CD14-positive monocyte (primary cell): ENCODE data around the gene MAP3K20. TPM values are rescaled to one million over a fixed set of nuclear protein-coding genes. Genes with fewer than 3 reads are reported as not detected.

Source experiments
- DNase-seq, 3 donors: peaks; one replicate each; pipeline ENCODE4 v3.0.0-alpha.2; 2011 to 2022
- H2AFZ ChIP-seq: 2 replicates; pipeline ENCODE4 v1.6.0; 2012; ENCODE audit warnings: mild to moderate bottlenecking, low read depth, low read length, inconsistent platforms; ENCODE audit not compliant: insufficient read depth, poor library complexity, severe bottlenecking
- H3K27ac ChIP-seq, 2 donors: 1 replicate in 1 of 2; 2 replicates in 1 of 2; pipeline ENCODE4 v1.5.1; 2012 to 2013; ENCODE audit warnings: low read length in 2 of 2, control low read depth in 1 of 2, inconsistent platforms in 1 of 2, low read depth in 1 of 2, mild to moderate bottlenecking in 1 of 2
- H3K27me3 ChIP-seq, 2 donors: one replicate each; pipeline versions ENCODE4 v1.6.0 to v1.6.1; 2011 to 2013; ENCODE audit warnings: low read length in 2 of 2; ENCODE audit not compliant: control insufficient read depth in 2 of 2, insufficient read depth in 2 of 2
- H3K36me3 ChIP-seq, 2 donors: replicated peaks in 1 of 2; 1 replicate in 1 of 2; 2 replicates in 1 of 2; pipeline versions ENCODE4 v1.5.1 to v1.6.1; 2012 to 2013; ENCODE audit warnings: low read length in 2 of 2, control low read depth in 1 of 2, inconsistent platforms in 1 of 2, mild to moderate bottlenecking in 1 of 2; ENCODE audit not compliant: insufficient read depth in 2 of 2, control insufficient read depth in 1 of 2
- H3K4me1 ChIP-seq, 2 donors: 1 replicate in 1 of 2; 2 replicates in 1 of 2; pipeline versions ENCODE4 v1.5.1 to v1.6.1; 2012 to 2013; ENCODE audit warnings: low read length in 2 of 2, control low read depth in 1 of 2, inconsistent platforms in 1 of 2, mild to moderate bottlenecking in 1 of 2, moderate library complexity in 1 of 2; ENCODE audit not compliant: insufficient read depth in 2 of 2, control insufficient read depth in 1 of 2
- H3K4me2 ChIP-seq: replicated peaks from 2 replicates; pipeline ENCODE3; 2012; ENCODE audit warnings: low read length, moderate library complexity, mild to moderate bottlenecking; ENCODE audit not compliant: poor library complexity, severe bottlenecking; ENCODE audit errors: extremely low read depth
- H3K4me3 ChIP-seq, 3 experiments: fragments of 200-600 bp in 1 of 3; sonication (generic) in 1 of 3; replicated peaks in 1 of 3; 1 replicate in 2 of 3; 2 replicates in 1 of 3; pipeline ENCODE4 v1.5.1; 2011 to 2013; ENCODE audit warnings: low read length in 3 of 3, mild to moderate bottlenecking in 3 of 3, control low read depth in 2 of 3, low read depth in 2 of 3, inconsistent platforms in 1 of 3, moderate library complexity in 1 of 3
- H3K79me2 ChIP-seq: 2 replicates; pipeline ENCODE4 v1.6.0; 2012; ENCODE audit warnings: mild to moderate bottlenecking, control low read depth, inconsistent platforms, low read length, moderate library complexity; ENCODE audit not compliant: insufficient read depth
- H3K9ac ChIP-seq: 2 replicates; pipeline ENCODE4 v1.6.0; 2017; ENCODE audit warnings: low read length, mild to moderate bottlenecking; ENCODE audit not compliant: insufficient read depth, poor library complexity, severe bottlenecking
- H3K9me3 ChIP-seq, 2 donors: replicated peaks in 1 of 2; 1 replicate in 1 of 2; 2 replicates in 1 of 2; pipeline versions ENCODE4 v1.5.1 to v1.6.1; 2012 to 2013; ENCODE audit warnings: low read length in 2 of 2, control low read depth in 1 of 2; ENCODE audit not compliant: control insufficient read depth in 1 of 2, insufficient read depth in 1 of 2
- H4K20me1 ChIP-seq: 2 replicates; pipeline ENCODE4 v1.6.0; 2012; ENCODE audit warnings: mild to moderate bottlenecking, low read length, control low read depth, moderate library complexity; ENCODE audit not compliant: insufficient read depth
- H3K27ac Mint-ChIP-seq, 7 donors: one replicate each; pipeline ENCODE4 v1.8.0; 2020; ENCODE audit warnings: mild to moderate bottlenecking in 7 of 7, mixed read lengths in 7 of 7, moderate library complexity in 6 of 7, inconsistent platforms in 2 of 7
- H3K27me3 Mint-ChIP-seq, 3 donors: one replicate each; pipeline ENCODE4 v1.8.0; 2021 to 2022; ENCODE audit warnings: low read depth in 3 of 3, mild to moderate bottlenecking in 3 of 3, mixed read lengths in 3 of 3, moderate library complexity in 3 of 3, inconsistent platforms in 1 of 3
- H3K36me3 Mint-ChIP-seq, 2 donors: one replicate each; pipeline ENCODE4 v1.8.0; 2020; ENCODE audit warnings: mixed read lengths in 2 of 2, inconsistent platforms in 1 of 2, mild to moderate bottlenecking in 1 of 2
- H3K4me1 Mint-ChIP-seq: one replicate; pipeline ENCODE4 v1.8.0; 2020; ENCODE audit warnings: mild to moderate bottlenecking, mixed read lengths
- H3K4me3 Mint-ChIP-seq, 2 donors: one replicate each; pipeline ENCODE4 v1.8.0; 2020; ENCODE audit warnings: mild to moderate bottlenecking in 2 of 2, mixed read lengths in 2 of 2, moderate library complexity in 1 of 2
- H3K9me3 Mint-ChIP-seq, 7 donors: one replicate each; pipeline ENCODE4 v1.8.0; 2020 to 2022; ENCODE audit warnings: mixed read lengths in 7 of 7, mild to moderate bottlenecking in 6 of 7, moderate library complexity in 6 of 7, inconsistent platforms in 2 of 7
- WGBS: methylation state at CpG from one replicate; pipeline ENCODE4 v1.1.5; 2013; ENCODE audit warnings: missing lambda C conversion rate; ENCODE audit not compliant: insufficient coverage; 5-methylcytosine and 5-hydroxymethylcytosine counted together
- intact Hi-C, 2 donors: fragments of 100-400 bp; cut with micrococcal nuclease; formaldehyde crosslinking; loops; one replicate each; pipeline versions ENCODE4 v1.15.0 to v1.15.1; 2023
- polyA plus RNA-seq, 3 donors: library from polyadenylated mRNA; depleted of rRNA in 1 of 3; unstranded in 2 of 3; stranded (reverse) in 1 of 3; fragments of 300-500 nt in 2 of 3; fragments of >200 nt in 1 of 3; fragmentation: Illumina TruSeq in 2 of 3; gene quantifications; 1 replicate in 2 of 3; 2 replicates in 1 of 3; pipeline ENCODE4 v1.2.3, GENCODE V29; 2012 to 2021
- TF ChIP-seq, protein P1 (sequence below): fragments of 200-600 bp; IDR thresholded peaks from one replicate; pipeline ENCODE4 v1.8.0; 2022; ENCODE audit warnings: antibody characterized with exemption, mild to moderate bottlenecking

MAP3K20 gene
- polyA plus RNA-seq, 3 donors, result 14.3 to 30.7 (median 21.6) TPM

DNA sequence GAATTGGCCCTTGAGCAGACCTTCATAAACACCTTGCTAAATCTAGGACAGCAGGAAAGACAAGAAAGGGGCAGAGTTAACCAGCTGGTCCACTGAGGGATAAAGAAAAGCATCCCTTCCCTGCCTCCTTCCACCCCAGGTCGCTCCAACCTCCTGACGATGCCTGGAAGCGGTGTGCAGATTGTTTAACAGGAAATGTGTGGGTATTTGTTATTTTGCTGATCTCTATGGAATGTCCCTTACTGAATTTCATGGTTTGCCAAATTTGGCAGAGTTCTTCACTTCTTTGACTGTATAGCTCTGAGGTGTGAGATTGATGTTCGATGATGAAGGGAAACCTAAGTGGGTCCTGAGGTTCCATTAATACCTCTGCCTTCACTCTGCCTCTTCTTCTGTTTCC is 72.9 kb downstream of the MAP3K20 start:
- Histone ChIP-seq H3K4me2 (no peak overlapping the region), H3K36me3 (no peaks in the 10 kb centered on the region), H3K9ac (no peak overlapping the region), H3K9me3 (no peaks in the 10 kb centered on the region), H3K79me2 (peaks cover 29% of the 10 kb centered on the region), H3K4me3 (no peak overlapping the region), H2AFZ (no peak overlapping the region), H4K20me1 (peaks cover 35% of the 10 kb centered on the region), H3K4me1 (peaks cover 11 to 25% of the 10 kb centered on the region in 2 donors), H3K27ac (no peak overlapping the region), H3K27me3 (no peaks in the 10 kb centered on the region)
- Mint-ChIP-seq H3K27me3 (no peaks in the 10 kb centered on the region), H3K27ac (no peak overlapping the region), H3K36me3 (peaks cover 0 to 5% of the 10 kb centered on the region in 2 donors), H3K9me3 (peaks cover 0 to 2% (median 0%) of the 10 kb centered on the region in 7 donors), H3K4me1 (peaks cover 27% of the 10 kb centered on the region), H3K4me3 (no peak overlapping the region)
- DNase-seq, result no peak
- TF ChIP-seq, protein P1, sequence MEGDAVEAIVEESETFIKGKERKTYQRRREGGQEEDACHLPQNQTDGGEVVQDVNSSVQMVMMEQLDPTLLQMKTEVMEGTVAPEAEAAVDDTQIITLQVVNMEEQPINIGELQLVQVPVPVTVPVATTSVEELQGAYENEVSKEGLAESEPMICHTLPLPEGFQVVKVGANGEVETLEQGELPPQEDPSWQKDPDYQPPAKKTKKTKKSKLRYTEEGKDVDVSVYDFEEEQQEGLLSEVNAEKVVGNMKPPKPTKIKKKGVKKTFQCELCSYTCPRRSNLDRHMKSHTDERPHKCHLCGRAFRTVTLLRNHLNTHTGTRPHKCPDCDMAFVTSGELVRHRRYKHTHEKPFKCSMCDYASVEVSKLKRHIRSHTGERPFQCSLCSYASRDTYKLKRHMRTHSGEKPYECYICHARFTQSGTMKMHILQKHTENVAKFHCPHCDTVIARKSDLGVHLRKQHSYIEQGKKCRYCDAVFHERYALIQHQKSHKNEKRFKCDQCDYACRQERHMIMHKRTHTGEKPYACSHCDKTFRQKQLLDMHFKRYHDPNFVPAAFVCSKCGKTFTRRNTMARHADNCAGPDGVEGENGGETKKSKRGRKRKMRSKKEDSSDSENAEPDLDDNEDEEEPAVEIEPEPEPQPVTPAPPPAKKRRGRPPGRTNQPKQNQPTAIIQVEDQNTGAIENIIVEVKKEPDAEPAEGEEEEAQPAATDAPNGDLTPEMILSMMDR, result no peak
- no CpG with 5 or more reads among the region's 4 CpGs for WGBS
- intact Hi-C loops, result no loop called here

DNA sequence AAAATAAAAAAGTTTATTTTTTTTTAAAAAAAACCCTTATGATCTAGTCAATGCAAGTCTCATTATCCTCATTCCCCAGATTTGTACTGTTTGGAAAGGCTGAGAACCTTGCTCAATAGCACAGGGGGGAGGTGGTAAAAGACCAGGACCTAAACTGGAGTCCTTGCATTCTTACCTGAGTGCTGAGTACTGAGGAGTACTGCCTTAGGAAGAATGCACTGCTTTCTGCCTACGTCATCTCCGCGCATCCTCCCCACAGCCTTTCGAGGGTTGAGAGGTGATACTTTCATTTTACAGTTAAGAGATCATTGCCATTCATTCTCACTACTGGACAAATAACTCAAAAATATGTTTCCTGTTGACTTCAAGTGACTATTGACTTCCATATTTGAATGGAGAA is 73.8 kb downstream of the MAP3K20 start:
- H3K36me3 ChIP-seq, result no peaks in the 10 kb centered on the region
- H3K9me3 ChIP-seq, result no peaks in the 10 kb centered on the region
- no peak for DNase-seq
- H3K27ac ChIP-seq, result no peak overlapping the region
- H3K4me2 ChIP-seq, result no peak overlapping the region
- H2AFZ ChIP-seq, result no peak overlapping the region
- intact Hi-C loops, result no loop called here
- Mint-ChIP-seq H3K27ac (no peak overlapping the region), H3K4me3 (no peak overlapping the region), H3K9me3 (peaks cover 0 to 2% (median 0%) of the 10 kb centered on the region in 7 donors), H3K36me3 (peaks cover 3 to 5% of the 10 kb centered on the region in 2 donors), H3K27me3 (no peaks in the 10 kb centered on the region), H3K4me1 (peaks cover 27% of the 10 kb centered on the region)
- H4K20me1 ChIP-seq, result peaks cover 35% of the 10 kb centered on the region
- no CpG with 5 or more reads among the region's 4 CpGs for WGBS
- H3K4me1 ChIP-seq, result peaks cover 11 to 25% of the 10 kb centered on the region in 2 donors
- H3K4me3 ChIP-seq, result no peak overlapping the region
- peaks cover 29% of the 10 kb centered on the region for H3K79me2 ChIP-seq
- H3K9ac ChIP-seq, result no peak overlapping the region
- H3K27me3 ChIP-seq, result no peaks in the 10 kb centered on the region
- TF ChIP-seq, protein P1, result no peak
